ENCODE data around the gene HRAS.

Gene HRAS

DNA sequence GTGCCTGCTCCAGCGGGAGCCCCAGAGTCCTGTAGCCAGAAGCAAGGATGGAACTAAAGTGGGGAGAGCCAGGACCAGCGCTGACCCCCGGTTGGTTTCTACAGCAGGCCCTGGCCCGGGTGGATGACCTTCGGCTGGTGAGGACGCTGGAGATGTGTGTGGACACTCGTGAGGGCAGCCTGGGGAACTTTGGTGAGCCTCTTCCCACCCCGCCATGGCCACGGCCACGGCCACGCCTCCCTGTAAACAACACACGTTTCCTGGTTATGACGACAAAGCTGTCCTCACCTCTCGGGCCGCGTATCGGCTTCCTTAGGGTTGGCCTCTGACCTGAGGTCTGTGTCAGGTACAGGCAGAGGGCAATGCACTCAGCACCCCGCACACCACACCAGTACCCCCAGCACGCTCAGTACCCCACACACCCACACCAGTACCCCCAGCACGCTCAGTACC, 6.1 kb upstream of the HRAS start:
- TF ChIP-seq, protein P1, sequence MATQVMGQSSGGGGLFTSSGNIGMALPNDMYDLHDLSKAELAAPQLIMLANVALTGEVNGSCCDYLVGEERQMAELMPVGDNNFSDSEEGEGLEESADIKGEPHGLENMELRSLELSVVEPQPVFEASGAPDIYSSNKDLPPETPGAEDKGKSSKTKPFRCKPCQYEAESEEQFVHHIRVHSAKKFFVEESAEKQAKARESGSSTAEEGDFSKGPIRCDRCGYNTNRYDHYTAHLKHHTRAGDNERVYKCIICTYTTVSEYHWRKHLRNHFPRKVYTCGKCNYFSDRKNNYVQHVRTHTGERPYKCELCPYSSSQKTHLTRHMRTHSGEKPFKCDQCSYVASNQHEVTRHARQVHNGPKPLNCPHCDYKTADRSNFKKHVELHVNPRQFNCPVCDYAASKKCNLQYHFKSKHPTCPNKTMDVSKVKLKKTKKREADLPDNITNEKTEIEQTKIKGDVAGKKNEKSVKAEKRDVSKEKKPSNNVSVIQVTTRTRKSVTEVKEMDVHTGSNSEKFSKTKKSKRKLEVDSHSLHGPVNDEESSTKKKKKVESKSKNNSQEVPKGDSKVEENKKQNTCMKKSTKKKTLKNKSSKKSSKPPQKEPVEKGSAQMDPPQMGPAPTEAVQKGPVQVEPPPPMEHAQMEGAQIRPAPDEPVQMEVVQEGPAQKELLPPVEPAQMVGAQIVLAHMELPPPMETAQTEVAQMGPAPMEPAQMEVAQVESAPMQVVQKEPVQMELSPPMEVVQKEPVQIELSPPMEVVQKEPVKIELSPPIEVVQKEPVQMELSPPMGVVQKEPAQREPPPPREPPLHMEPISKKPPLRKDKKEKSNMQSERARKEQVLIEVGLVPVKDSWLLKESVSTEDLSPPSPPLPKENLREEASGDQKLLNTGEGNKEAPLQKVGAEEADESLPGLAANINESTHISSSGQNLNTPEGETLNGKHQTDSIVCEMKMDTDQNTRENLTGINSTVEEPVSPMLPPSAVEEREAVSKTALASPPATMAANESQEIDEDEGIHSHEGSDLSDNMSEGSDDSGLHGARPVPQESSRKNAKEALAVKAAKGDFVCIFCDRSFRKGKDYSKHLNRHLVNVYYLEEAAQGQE (IDR thresholded peaks at IDR 0.05; ENCODE audit: insufficient read depth in 1 of 2, low read depth in 2 of 2, low read length in 2 of 2) = no peak
- TF ChIP-seq POLR2AphosphoS5 (IDR thresholded peaks at IDR 0.05; ENCODE audit: low read depth, low read length) (no peak), SIN3A (IDR thresholded peaks at IDR 0.05; ENCODE audit: borderline replicate concordance, insufficient read depth, low read length) (no peak), TAF1 (IDR thresholded peaks at IDR 0.05; ENCODE audit: borderline replicate concordance, insufficient read depth, low read length) (no peak), FOXP2 (optimal IDR thresholded peaks at IDR 0.05; ENCODE audit: borderline replicate concordance, extremely low read depth, extremely low read length, insufficient read depth) (no peak)

DNA sequence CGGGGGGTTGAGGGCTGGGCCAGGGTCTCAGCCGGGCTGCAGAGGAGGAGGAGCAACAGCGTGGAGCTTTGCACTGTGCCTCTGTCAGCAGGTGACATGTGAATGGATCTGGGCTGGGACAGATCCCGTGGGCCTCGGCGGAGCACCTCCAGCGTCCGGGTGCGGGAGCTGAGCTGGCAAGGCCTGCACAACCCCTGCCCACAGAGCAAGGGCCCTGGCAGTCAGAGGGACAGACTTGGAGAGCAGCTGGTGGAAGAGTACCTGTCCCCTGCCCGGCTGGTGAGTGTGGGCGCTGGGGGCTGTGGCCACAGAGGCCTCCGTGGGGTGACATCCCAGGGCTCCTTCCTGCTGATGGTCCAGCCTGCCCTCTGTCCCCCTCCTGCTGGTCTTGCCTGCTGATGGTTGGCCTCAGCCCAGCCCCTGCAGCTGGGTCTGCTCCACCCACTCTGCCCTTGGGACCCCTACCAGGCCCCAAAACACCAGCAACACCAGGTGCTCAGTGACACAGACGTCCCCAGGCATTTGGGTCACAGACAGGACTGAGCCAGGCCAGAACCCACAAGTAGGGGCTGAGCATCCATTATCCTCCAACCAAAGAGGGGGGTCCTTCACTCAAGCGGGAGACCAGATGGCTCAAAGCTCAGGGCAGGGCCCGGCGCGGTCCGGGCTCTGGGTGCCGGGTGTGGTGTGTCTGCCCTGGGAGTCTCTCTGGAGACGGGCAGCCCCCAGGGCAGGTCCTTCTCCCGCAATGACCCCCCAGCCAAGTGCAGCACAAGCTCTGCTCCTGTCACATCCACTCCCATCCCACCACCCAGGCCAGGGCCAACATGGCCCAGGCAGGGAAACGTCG, 5.4 kb upstream of the HRAS start:
- TF ChIP-seq POLR2AphosphoS5 (IDR thresholded peaks at IDR 0.05; ENCODE audit: low read depth, low read length) (no peak), TAF1 (IDR thresholded peaks at IDR 0.05; ENCODE audit: borderline replicate concordance, insufficient read depth, low read length) (no peak), SIN3A (IDR thresholded peaks at IDR 0.05; ENCODE audit: borderline replicate concordance, insufficient read depth, low read length) (no peak), FOXP2 (optimal IDR thresholded peaks at IDR 0.05; ENCODE audit: borderline replicate concordance, extremely low read depth, extremely low read length, insufficient read depth) (no peak)
- TF ChIP-seq, protein P1 (IDR thresholded peaks at IDR 0.05; ENCODE audit: insufficient read depth in 1 of 2, low read depth in 2 of 2, low read length in 2 of 2) = no peak

DNA sequence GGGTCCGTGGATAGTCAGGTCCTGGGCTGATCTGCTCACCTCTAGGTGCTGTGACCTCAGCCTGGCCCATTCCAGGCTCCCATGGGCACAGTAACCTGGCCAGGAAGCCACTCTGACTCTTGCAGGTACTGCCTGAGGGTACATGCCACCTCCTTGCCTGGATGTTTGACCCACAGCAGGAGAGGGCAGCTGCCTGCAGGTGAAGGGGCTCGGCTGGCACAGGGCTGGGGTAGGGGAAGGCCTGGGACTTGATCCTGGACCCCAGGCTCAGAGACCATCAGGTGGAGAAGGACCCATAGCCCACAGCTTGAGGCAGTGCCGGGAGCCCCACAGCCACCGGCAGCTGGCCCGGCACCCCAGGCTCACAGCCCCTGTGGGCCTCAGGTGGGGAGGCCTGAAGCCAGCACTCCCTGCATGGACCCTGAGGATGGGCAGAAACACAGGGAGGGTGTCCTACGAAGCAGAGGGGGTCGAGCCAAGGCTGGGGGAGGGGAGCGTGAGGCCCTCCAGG, 4.7 kb upstream of the HRAS start:
- TF ChIP-seq SIN3A (IDR thresholded peaks at IDR 0.05; ENCODE audit: borderline replicate concordance, insufficient read depth, low read length) (no peak), POLR2AphosphoS5 (IDR thresholded peaks at IDR 0.05; ENCODE audit: low read depth, low read length) (no peak)

DNA sequence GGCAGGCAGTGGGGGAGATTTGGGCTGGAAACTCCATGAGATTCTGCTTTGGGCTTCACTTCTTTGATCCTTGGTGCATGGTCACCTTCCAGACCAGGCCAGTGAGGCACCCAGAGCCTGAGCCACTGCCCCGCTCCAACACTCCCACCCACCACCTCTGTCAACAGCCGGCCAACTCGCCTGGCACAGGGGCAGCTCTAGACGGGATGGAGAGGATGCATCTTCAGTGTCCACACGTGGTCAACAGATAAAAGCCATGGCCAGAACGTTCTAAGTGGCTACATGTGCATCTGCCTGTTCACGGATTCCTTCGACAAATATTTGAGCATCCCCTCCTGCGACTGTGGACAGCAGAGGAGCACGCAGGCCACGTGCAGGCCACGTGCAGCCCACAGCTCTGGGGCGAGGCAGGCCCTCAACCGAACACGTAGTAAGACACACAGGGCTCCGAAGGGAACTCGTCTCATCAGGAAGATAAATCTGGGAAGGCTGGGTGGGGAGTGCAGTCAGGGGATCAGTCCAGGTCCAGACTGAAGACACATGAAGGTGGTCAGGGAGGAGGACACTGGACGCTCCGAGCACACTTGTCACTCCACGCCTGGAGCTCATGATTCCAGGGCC, 3.2 kb upstream of the HRAS start:
- no peak for TF ChIP-seq FOXP2 (optimal IDR thresholded peaks at IDR 0.05; ENCODE audit: borderline replicate concordance, extremely low read depth, extremely low read length, insufficient read depth)
- TF ChIP-seq TAF1 (IDR thresholded peaks at IDR 0.05; ENCODE audit: borderline replicate concordance, insufficient read depth, low read length) = no peak
- TF ChIP-seq, protein P1 (IDR thresholded peaks at IDR 0.05; ENCODE audit: insufficient read depth in 1 of 2, low read depth in 2 of 2, low read length in 2 of 2) = no peak
- no peak for TF ChIP-seq POLR2AphosphoS5 (IDR thresholded peaks at IDR 0.05; ENCODE audit: low read depth, low read length)

DNA sequence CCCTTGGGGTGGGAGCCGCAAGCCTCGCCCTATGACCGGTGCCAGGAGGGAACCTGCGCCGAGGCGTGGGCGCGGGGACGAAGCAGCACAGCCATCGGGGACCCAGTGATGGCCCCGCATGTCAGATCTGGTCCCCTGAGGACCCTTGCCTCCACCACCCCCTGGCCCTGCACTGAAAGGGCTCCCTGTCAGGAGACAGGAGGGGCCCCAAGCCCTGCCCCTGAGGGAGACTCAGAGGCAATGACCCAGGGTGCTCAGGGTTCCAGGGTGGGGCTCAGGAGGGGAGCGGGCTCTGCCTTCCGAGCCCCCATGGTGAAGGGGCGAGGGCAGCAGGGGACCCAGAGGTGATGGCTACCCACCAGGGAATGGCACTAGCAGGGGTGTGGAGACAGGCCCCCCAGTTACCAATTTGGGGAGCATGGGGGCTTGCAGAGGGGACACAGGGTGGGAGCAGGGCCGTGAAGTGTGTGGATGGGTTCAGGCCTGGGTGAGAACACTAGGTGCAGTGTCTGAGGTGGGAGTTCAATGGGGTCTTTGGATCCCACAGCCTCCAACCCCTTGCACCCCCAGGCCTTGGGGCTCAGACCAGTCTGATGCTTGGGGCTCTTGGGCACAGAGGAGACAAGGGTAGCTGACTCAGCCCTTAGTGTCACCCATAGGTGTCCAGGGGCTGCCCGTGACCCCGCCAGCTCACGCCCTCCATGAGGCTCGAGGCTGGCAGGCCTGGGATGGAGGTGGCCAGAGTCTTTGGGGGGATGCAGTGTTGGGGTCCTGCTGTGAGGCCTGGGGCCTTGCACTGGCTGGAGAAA, 2.5 kb upstream of the HRAS start:
- TF ChIP-seq SIN3A (IDR thresholded peaks at IDR 0.05; ENCODE audit: borderline replicate concordance, insufficient read depth, low read length) (no peak), FOXP2 (optimal IDR thresholded peaks at IDR 0.05; ENCODE audit: borderline replicate concordance, extremely low read depth, extremely low read length, insufficient read depth) (no peak), TAF1 (IDR thresholded peaks at IDR 0.05; ENCODE audit: borderline replicate concordance, insufficient read depth, low read length) (no peak), POLR2AphosphoS5 (IDR thresholded peaks at IDR 0.05; ENCODE audit: low read depth, low read length) (no peak)
- TF ChIP-seq, protein P1 (IDR thresholded peaks at IDR 0.05; ENCODE audit: insufficient read depth in 1 of 2, low read depth in 2 of 2, low read length in 2 of 2) = no peak
